ENCODE data around the gene CCL1.

DNA sequence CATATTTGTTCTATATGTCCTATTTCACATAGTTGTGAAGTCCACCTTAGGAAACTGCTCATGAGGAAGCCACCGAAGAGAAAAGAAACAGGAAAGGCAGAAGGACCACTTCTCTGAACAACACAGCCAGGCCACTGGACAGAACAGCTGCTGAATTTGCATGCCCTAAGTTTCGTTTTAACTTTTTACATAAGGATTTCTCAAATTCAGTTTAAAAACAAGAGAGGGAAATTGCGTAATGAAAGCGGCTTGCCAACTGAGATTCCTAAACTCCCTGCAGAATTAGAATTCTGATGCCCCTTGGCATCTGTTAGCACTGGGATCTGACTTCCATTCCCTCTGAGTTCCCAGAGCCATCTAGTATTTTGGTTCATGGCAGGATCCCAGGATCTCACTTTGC lies 48.8 kb downstream of the CCL1 start:
- TF ChIP-seq, protein P1, sequence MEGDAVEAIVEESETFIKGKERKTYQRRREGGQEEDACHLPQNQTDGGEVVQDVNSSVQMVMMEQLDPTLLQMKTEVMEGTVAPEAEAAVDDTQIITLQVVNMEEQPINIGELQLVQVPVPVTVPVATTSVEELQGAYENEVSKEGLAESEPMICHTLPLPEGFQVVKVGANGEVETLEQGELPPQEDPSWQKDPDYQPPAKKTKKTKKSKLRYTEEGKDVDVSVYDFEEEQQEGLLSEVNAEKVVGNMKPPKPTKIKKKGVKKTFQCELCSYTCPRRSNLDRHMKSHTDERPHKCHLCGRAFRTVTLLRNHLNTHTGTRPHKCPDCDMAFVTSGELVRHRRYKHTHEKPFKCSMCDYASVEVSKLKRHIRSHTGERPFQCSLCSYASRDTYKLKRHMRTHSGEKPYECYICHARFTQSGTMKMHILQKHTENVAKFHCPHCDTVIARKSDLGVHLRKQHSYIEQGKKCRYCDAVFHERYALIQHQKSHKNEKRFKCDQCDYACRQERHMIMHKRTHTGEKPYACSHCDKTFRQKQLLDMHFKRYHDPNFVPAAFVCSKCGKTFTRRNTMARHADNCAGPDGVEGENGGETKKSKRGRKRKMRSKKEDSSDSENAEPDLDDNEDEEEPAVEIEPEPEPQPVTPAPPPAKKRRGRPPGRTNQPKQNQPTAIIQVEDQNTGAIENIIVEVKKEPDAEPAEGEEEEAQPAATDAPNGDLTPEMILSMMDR (IDR thresholded peaks at IDR 0.05), result no peak
- no peak for TF ChIP-seq ZFX (IDR thresholded peaks at IDR 0.05; ENCODE audit: borderline replicate concordance)

Data from 22Rv1 (cell line).